ENCODE results near the gene CIAPIN1. TPM values are rescaled to one million over a fixed set of nuclear protein-coding genes. Genes with fewer than 3 reads are reported as not detected.
A peak's percentile ranks its signal among the peaks of the same experiment; 100 is the strongest.
"Not testable (repeated sequence)": the region's sequence is repeated elsewhere in the genome, so short reads cannot be mapped to it uniquely, and the experiment has no call there.

Gene CIAPIN1
- total RNA-seq, 1 donor from 2014 or later: 41.8 TPM

- intact Hi-C loops (cut with DNase I): loop anchor here (10.0 kb wide), 1 partner anchor 331 kb away; no protein-coding TSS in a partner anchor
- ATAC-seq (ENCODE audit: poor library complexity): no peak
- DNase-seq: no peak
Measured at GRCh38 chr16:57416084-57416483, 31.1 kb downstream of the CIAPIN1 start.

- no peak for ATAC-seq (ENCODE audit: poor library complexity)
- DNase-seq: no peak
- intact Hi-C loops (cut with DNase I): loop anchor here (10.0 kb wide), 1 partner anchor 329 kb away; no protein-coding TSS in a partner anchor
Measured at GRCh38 chr16:57413733-57414132, 33.5 kb downstream of the CIAPIN1 start.

- intact Hi-C loops (cut with DNase I): loop anchor here (10.0 kb wide), 1 partner anchor 329 kb away; no protein-coding TSS in a partner anchor
- no peak for ATAC-seq (ENCODE audit: poor library complexity)
- no peak for DNase-seq
Measured at GRCh38 chr16:57413301-57413730, 33.9 kb downstream of the CIAPIN1 start.

- DNase-seq: no peak
- intact Hi-C loops (cut with DNase I): loop anchor here (10.0 kb wide), 1 partner anchor 328 kb away; no protein-coding TSS in a partner anchor
- no peak for ATAC-seq (ENCODE audit: poor library complexity)
Measured at GRCh38 chr16:57412584-57412983, 34.6 kb downstream of the CIAPIN1 start.

GRCh38 chr16:57411362-57411976 is 35.7 kb downstream of the CIAPIN1 start:
- intact Hi-C loops (cut with DNase I): loop anchor here (10.0 kb wide), 1 partner anchor 327 kb away; no protein-coding TSS in a partner anchor
- ATAC-seq (ENCODE audit: poor library complexity) (no peak), DNase-seq (no peak)

GRCh38 chr16:57409870-57410587 is 37.2 kb downstream of the CIAPIN1 start:
- intact Hi-C loops (cut with DNase I): loop anchor here (10.0 kb wide), 1 partner anchor 325 kb away; no protein-coding TSS in a partner anchor
- ATAC-seq (ENCODE audit: poor library complexity) (peak; percentile 20), DNase-seq (no peak)

GRCh38 chr16:57409065-57409464 is 38.1 kb downstream of the CIAPIN1 start:
- intact Hi-C loops (cut with DNase I): no loop called here
- peak; percentile 50 for ATAC-seq (ENCODE audit: poor library complexity)
- no peak for DNase-seq

- ATAC-seq (ENCODE audit: poor library complexity) (no peak), DNase-seq (no peak)
- intact Hi-C loops (cut with DNase I): no loop called here
Measured at GRCh38 chr16:57407521-57408353, 39.4 kb downstream of the CIAPIN1 start.

- DNase-seq: no peak
- intact Hi-C loops (cut with DNase I): no loop called here
- ATAC-seq (ENCODE audit: poor library complexity): no peak
Measured at GRCh38 chr16:57406881-57407280, 40.3 kb downstream of the CIAPIN1 start.

- intact Hi-C loops (cut with DNase I): no loop called here
- no peak for DNase-seq
- ATAC-seq (ENCODE audit: poor library complexity): no peak
Measured at GRCh38 chr16:57405097-57405496, 42.1 kb downstream of the CIAPIN1 start.

GRCh38 chr16:57403965-57404817 is 43.0 kb downstream of the CIAPIN1 start, which contains the start of gene CCL17:
TSS of gene CCL17 (plus strand) at chr16:57404767. CDS start at chr16:57413933, 9,166 bp downstream.
- intact Hi-C loops (cut with DNase I): no loop called here
- DNase-seq (no peak), ATAC-seq (ENCODE audit: poor library complexity) (no peak)

- intact Hi-C loops (cut with DNase I): no loop called here
- ATAC-seq (ENCODE audit: poor library complexity) (no peak), DNase-seq (no peak)
Measured at GRCh38 chr16:57401943-57402640, 45.1 kb downstream of the CIAPIN1 start.

- intact Hi-C loops (cut with DNase I); DNase-seq; ATAC-seq (ENCODE audit: poor library complexity): not testable (repeated sequence)
Measured at GRCh38 chr16:57397493-57397892, 49.7 kb downstream of the CIAPIN1 start.

GRCh38 chr16:57396786-57397185 is 50.4 kb downstream of the CIAPIN1 start:
- DNase-seq (no peak), ATAC-seq (ENCODE audit: poor library complexity) (no peak)
- intact Hi-C loops (cut with DNase I): no loop called here

- intact Hi-C loops (cut with DNase I): no loop called here
- no peak for ATAC-seq (ENCODE audit: poor library complexity)
Measured at GRCh38 chr16:57395026-57395425, 52.2 kb downstream of the CIAPIN1 start.

GRCh38 chr16:57394444-57394843 is 52.7 kb downstream of the CIAPIN1 start:
- no peak for DNase-seq
- peak; percentile 29 for ATAC-seq (ENCODE audit: poor library complexity)
- intact Hi-C loops (cut with DNase I): no loop called here

More at GRCh38 chr16:57395026-57395425, 52.2 kb downstream of the CIAPIN1 start:
- no peak for DNase-seq

- no peak for DNase-seq
- intact Hi-C loops (cut with DNase I): no loop called here
Measured at GRCh38 chr16:57392694-57393093, 54.5 kb downstream of the CIAPIN1 start.

More at GRCh38 chr16:57392694-57393093, 54.5 kb downstream of the CIAPIN1 start:
- ATAC-seq (ENCODE audit: poor library complexity): no peak

Measured in Right ventricle myocardium superior (tissue), 1 donor.